Adrenal gland (tissue), 12 donors: ENCODE results near the gene TEAD3. TPM values are rescaled to one million over a fixed set of nuclear protein-coding genes. Genes with fewer than 3 reads are reported as not detected.

ENCODE experiments used
- DNase-seq, 7 donors: peaks; one replicate each; pipeline ENCODE4 v3.0.0-alpha.2; 2019 to 2020
- H3K27ac ChIP-seq, 5 donors: fragments of 200-600 bp; sonication (generic) in 4 of 5; 1 replicate in 3 of 5; 2 replicates in 2 of 5; pipeline versions ENCODE4 v1.5.1 to v1.8.0; 2016 to 2020; ENCODE audit warnings: mild to moderate bottlenecking in 1 of 5
- H3K27me3 ChIP-seq: fragments of 200-600 bp; 2 replicates; pipeline ENCODE4 v1.8.0; 2021
- H3K36me3 ChIP-seq, 2 donors: fragments of 200-600 bp; replicated peaks in 1 of 2; 1 replicate in 1 of 2; 2 replicates in 1 of 2; pipeline versions ENCODE4 v1.5.1 to v1.8.0; 2018 to 2022
- H3K4me1 ChIP-seq, 2 donors: fragments of 200-600 bp; replicated peaks in 1 of 2; 1 replicate in 1 of 2; 2 replicates in 1 of 2; pipeline versions ENCODE4 v1.5.1 to v1.8.0; 2018 to 2021
- H3K4me3 ChIP-seq, 4 donors: fragments of 200-600 bp; sonication (generic) in 3 of 4; one replicate each; pipeline ENCODE4 v1.5.1; 2016 to 2018
- H3K9me3 ChIP-seq, 3 donors: fragments of 200-600 bp; sonication (generic) in 1 of 3; replicated peaks in 1 of 3; 1 replicate in 2 of 3; 2 replicates in 1 of 3; pipeline versions ENCODE4 v1.5.1 to v1.8.0; 2016 to 2021
- CTCF ChIP-seq, 6 experiments: fragments of 450-650 bp in 4 of 6; fragments of 200-600 bp in 2 of 6; sonication (generic) in 1 of 6; IDR thresholded peaks; 1 replicate in 5 of 6; 2 replicates in 1 of 6; pipeline versions ENCODE4 v1.5.1 to v1.8.0; 2016 to 2021; ENCODE audit warnings: antibody characterized with exemption in 6 of 6, mild to moderate bottlenecking in 2 of 6, moderate library complexity in 1 of 6
- POLR2A ChIP-seq, 2 donors: fragments of 450-650 bp; IDR thresholded peaks; one replicate each; pipeline ENCODE4 v1.6.1; 2017; ENCODE audit warnings: antibody characterized with exemption in 2 of 2, mild to moderate bottlenecking in 2 of 2, moderate library complexity in 1 of 2
- WGBS, 4 donors: extraction: QIAGEN DNeasy Blood & Tissue Kit in 2 of 4; methylation state at CpG; one replicate each; pipeline versions ENCODE4 v1.1.5 to v1.1.7; 2013 to 2017; 5-methylcytosine and 5-hydroxymethylcytosine counted together
- intact Hi-C, 2 donors: fragments of 100-400 bp; cut with DNase I; formaldehyde crosslinking; loops; one replicate each; pipeline versions ENCODE4 v1.14.1 to v1.15.0; 2022 to 2023
- polyA plus RNA-seq, 3 donors: library from polyadenylated mRNA; stranded (reverse); fragments of 200-250 nt in 2 of 3; fragments of 350-450 nt in 1 of 3; fragmentation: Illumina TruSeq in 1 of 3; extraction: RNeasy Lipid Tissue Mini Kit (QIAGEN cat#74804) in 1 of 3; gene quantifications; one replicate each; pipeline ENCODE4 v1.2.3, GENCODE V29; 2013 to 2014
- total RNA-seq, 9 donors: library from RNA; depleted of rRNA in 4 of 9; stranded (reverse); fragments of >200 nt in 4 of 9; fragments of 120-200 nt in 1 of 9; fragmentation: NEBNext Ultra II Directional in 1 of 9; extraction: Animal tissue kit (Norgen Biotek cat#: 25700) in 1 of 9; gene quantifications; one replicate each; pipeline versions ENCODE4 v1.1.0 to v1.2.4, GENCODE V29; 2013 to 2023
- donor health status: healthy with polysubstance abuse.
- donor health status: Bipolar disorder and iron deficiency.
- donor health status: DM: yes; HTN: yes; CAD: no.
- donor health status: DM: no; HTN: no; CAD: no.
- donor health status: DM: no; HTN: no; CAD: no.
- donor health status: DM: yes; HTN: yes; CAD: no.

TEAD3 gene
- total and polyA plus RNA-seq, 12 donors: 1.4 to 15.5 (median 8.7) TPM

- 16 to 53% (median 29%) methylated on average over 4 to 61 of the region's 63 CpGs for WGBS, 4 donors
- TF ChIP-seq POLR2A (IDR thresholded peaks at IDR 0.05): peak in 1 of 2 donors; percentile 15
- no peak for TF ChIP-seq CTCF (IDR thresholded peaks at IDR 0.05)
- H3K27me3 ChIP-seq: no peaks in the 10 kb centered on the region
- peak in 4 of 7 donors; percentile 46 to 50 (median 49) for DNase-seq
- no peaks in the 10 kb centered on the region for H3K9me3 ChIP-seq
- peak overlapping the region in 4 of 5 donors; percentile 42 to 91 (median 72) for H3K27ac ChIP-seq
- peak overlapping the region in 2 of 4 donors; percentile 69 to 83 for H3K4me3 ChIP-seq
- no peaks in the 10 kb centered on the region for H3K36me3 ChIP-seq
- intact Hi-C loops: no loop called here
- H3K4me1 ChIP-seq: peaks cover 7 to 19% of the 10 kb centered on the region in 2 donors
These were observed 641 bp downstream of the TEAD3 start for GRCh38 chr6:35496036-35496840.

GRCh38 chr6:35495258-35496035 lies 1.4 kb downstream of the TEAD3 start:
- WGBS, 4 donors: 77 to 100% (median 85%) methylated on average over 4 to 9 of the region's 9 CpGs
- Histone ChIP-seq H3K9me3 (no peaks in the 10 kb centered on the region), H3K27me3 (no peaks in the 10 kb centered on the region), H3K27ac (peak overlapping the region in 2 of 5 donors; percentile 76 to 91), H3K4me3 (peak overlapping the region in 1 of 4 donors; percentile 83), H3K36me3 (no peaks in the 10 kb centered on the region), H3K4me1 (peaks cover 7 to 20% of the 10 kb centered on the region in 2 donors)
- no peak for DNase-seq
- TF ChIP-seq POLR2A (IDR thresholded peaks at IDR 0.05) (no peak), CTCF (IDR thresholded peaks at IDR 0.05) (no peak)
- intact Hi-C loops: no loop called here

GRCh38 chr6:35494161-35494563 lies 2.7 kb downstream of the TEAD3 start:
- TF ChIP-seq CTCF (IDR thresholded peaks at IDR 0.05): no peak
- TF ChIP-seq POLR2A (IDR thresholded peaks at IDR 0.05): no peak
- no peaks in the 10 kb centered on the region for H3K27me3 ChIP-seq
- H3K27ac ChIP-seq: peak overlapping the region in 1 of 5 donors; percentile 7
- intact Hi-C loops: no loop called here
- H3K4me1 ChIP-seq: peaks cover 7 to 27% of the 10 kb centered on the region in 2 donors
- H3K36me3 ChIP-seq: no peaks in the 10 kb centered on the region
- H3K9me3 ChIP-seq: no peaks in the 10 kb centered on the region
- WGBS, 4 donors: 33 to 55% (median 40%) methylated on average over 2 to 4 of the region's 4 CpGs
- no peak for DNase-seq
- no peak overlapping the region for H3K4me3 ChIP-seq

GRCh38 chr6:35493307-35493983 lies 3.4 kb downstream of the TEAD3 start:
- Histone ChIP-seq H3K9me3 (no peaks in the 10 kb centered on the region), H3K27me3 (no peaks in the 10 kb centered on the region), H3K4me1 (peaks cover 7 to 27% of the 10 kb centered on the region in 2 donors), H3K27ac (no peak overlapping the region), H3K36me3 (no peaks in the 10 kb centered on the region), H3K4me3 (no peak overlapping the region)
- no peak for TF ChIP-seq CTCF (IDR thresholded peaks at IDR 0.05)
- no peak for TF ChIP-seq POLR2A (IDR thresholded peaks at IDR 0.05)
- intact Hi-C loops: no loop called here
- DNase-seq: no peak
- 85 to 90% (median 87%) methylated on average over 28 of the region's 28 CpGs for WGBS, 4 donors
